SJSA1 (cell line): ENCODE results near the gene TMEM132C. TPM values are rescaled to one million over a fixed set of nuclear protein-coding genes. Genes with fewer than 3 reads are reported as not detected.
"Not testable (repeated sequence)": the region's sequence is repeated elsewhere in the genome, so short reads cannot be mapped to it uniquely, and the experiment has no call there.

Source experiments
- DNase-seq, 2 experiments: peaks; one replicate each; pipeline ENCODE4 v3.0.0-alpha.2; 2015 to 2020; ENCODE audit warnings: low spot score in 2 of 2, low read depth in 1 of 2
- H3K27ac ChIP-seq: fragments of 250-450 bp; sonication (Bioruptor Pico); 2 replicates; pipeline ENCODE4 v1.5.1; 2020; ENCODE audit warnings: mild to moderate bottlenecking, moderate library complexity
- H3K27me3 ChIP-seq: fragments of 250-450 bp; sonication (Bioruptor Pico); replicated peaks from 2 replicates; pipeline ENCODE4 v1.5.1; 2020; ENCODE audit warnings: mild to moderate bottlenecking, moderate library complexity
- H3K36me3 ChIP-seq: fragments of 250-450 bp; sonication (Bioruptor Pico); 2 replicates; pipeline ENCODE4 v1.5.1; 2020; ENCODE audit warnings: mild to moderate bottlenecking
- H3K4me1 ChIP-seq: fragments of 250-450 bp; sonication (Bioruptor Pico); replicated peaks from 2 replicates; pipeline ENCODE4 v1.6.1; 2021; ENCODE audit warnings: mild to moderate bottlenecking
- H3K4me3 ChIP-seq: fragments of 250-450 bp; sonication (Bioruptor Pico); 2 replicates; pipeline ENCODE4 v1.5.1; 2020; ENCODE audit warnings: mild to moderate bottlenecking
- H3K9me3 ChIP-seq: fragments of 250-450 bp; sonication (Bioruptor Pico); replicated peaks from 2 replicates; pipeline ENCODE4 v1.5.1; 2020; ENCODE audit warnings: mild to moderate bottlenecking
- total RNA-seq: library from RNA; depleted of rRNA; stranded (reverse); fragments of >200 nt; shearing (Covaris generic); gene quantifications from 2 replicates; pipeline ENCODE4 v1.2.3, GENCODE V29; 2014

The TMEM132C gene
- total RNA-seq, 1 experiment from 2014 or later = not detected

GRCh38 chr12:128595609-128596008, 328.6 kb downstream of the TMEM132C start:
- no peaks in the 10 kb centered on the region; the same call in 1 of the 2 replicates for H3K9me3 ChIP-seq
- DNase-seq = no peak
- no peaks in the 10 kb centered on the region for H3K36me3 ChIP-seq
- H3K27me3 ChIP-seq = no peaks in the 10 kb centered on the region
- H3K27ac ChIP-seq = no peak overlapping the region
- H3K4me3 ChIP-seq = no peak overlapping the region
- no peaks in the 10 kb centered on the region for H3K4me1 ChIP-seq

- Histone ChIP-seq H3K36me3 (no peaks in the 10 kb centered on the region), H3K9me3 (peaks cover 5% of the 10 kb centered on the region; the same call in 1 of the 2 replicates), H3K27me3 (no peaks in the 10 kb centered on the region), H3K27ac (no peak overlapping the region), H3K4me1 (no peaks in the 10 kb centered on the region), H3K4me3 (no peak overlapping the region)
- no peak for DNase-seq
Observed at GRCh38 chr12:128600886-128601285, 333.9 kb downstream of the TMEM132C start.

GRCh38 chr12:128603573-128604115, 336.7 kb downstream of the TMEM132C start:
- no peak for DNase-seq
- no peaks in the 10 kb centered on the region for H3K27me3 ChIP-seq
- H3K36me3 ChIP-seq = no peaks in the 10 kb centered on the region
- no peak overlapping the region for H3K4me3 ChIP-seq
- H3K9me3 ChIP-seq = peaks cover 5% of the 10 kb centered on the region; the same call in 1 of the 2 replicates
- no peak overlapping the region for H3K27ac ChIP-seq
- no peaks in the 10 kb centered on the region for H3K4me1 ChIP-seq

DNA sequence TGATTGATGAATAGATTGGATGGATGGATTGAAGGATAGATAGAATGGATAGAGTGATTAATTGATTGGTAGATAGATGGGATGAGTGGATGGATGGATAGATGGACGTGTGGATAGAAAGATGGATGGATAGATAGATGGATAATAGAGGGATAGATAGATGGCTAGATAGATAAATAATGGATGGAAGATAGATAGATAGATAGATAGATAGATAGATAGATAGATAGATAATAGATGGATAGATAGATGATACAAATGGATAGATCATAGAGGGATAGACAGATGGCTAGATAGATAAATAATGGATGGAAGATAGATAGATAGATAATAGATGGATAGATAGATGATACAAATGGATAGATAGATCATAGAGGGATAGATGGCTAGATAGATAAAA, 337.2 kb downstream of the TMEM132C start:
- not testable (repeated sequence) for H3K27me3 ChIP-seq, H3K36me3 ChIP-seq, DNase-seq, H3K4me1 ChIP-seq, H3K9me3 ChIP-seq, H3K27ac ChIP-seq, H3K4me3 ChIP-seq

- DNase-seq = no peak
- H3K9me3 ChIP-seq = 0 out of 2 replicates have a peak, but pooled peaks cover 5% of the 10 kb centered on the region
- no peaks in the 10 kb centered on the region for H3K36me3 ChIP-seq
- no peaks in the 10 kb centered on the region for H3K27me3 ChIP-seq
- no peak overlapping the region for H3K4me3 ChIP-seq
- H3K27ac ChIP-seq = no peak overlapping the region
- H3K4me1 ChIP-seq = no peaks in the 10 kb centered on the region
Observed at GRCh38 chr12:128606051-128606450, 339.1 kb downstream of the TMEM132C start.

DNA sequence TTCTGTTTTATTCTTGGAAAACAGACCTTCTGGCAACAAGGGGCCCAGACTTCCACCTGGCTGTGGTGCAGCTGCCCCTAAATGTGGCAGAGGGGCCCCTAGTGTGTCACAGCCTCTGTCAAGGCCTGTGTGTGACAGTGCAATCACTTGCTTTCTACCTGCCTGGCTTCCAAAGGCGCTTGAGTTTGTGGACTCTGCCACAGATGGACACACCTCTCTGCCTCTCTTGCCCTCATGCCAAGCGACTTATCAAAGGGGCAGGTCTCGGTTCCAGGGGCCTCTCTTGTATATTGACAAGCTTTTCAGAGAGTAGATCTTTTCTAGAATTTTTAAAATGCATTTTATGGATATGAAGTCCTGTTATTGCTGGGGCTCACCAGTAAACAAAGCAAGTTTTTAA, 339.6 kb downstream of the TMEM132C start:
- Histone ChIP-seq H3K9me3 (0 out of 2 replicates have a peak, but pooled peaks cover 5% of the 10 kb centered on the region), H3K4me1 (no peaks in the 10 kb centered on the region), H3K27ac (no peak overlapping the region), H3K27me3 (no peaks in the 10 kb centered on the region), H3K36me3 (no peaks in the 10 kb centered on the region), H3K4me3 (no peak overlapping the region)
- no peak for DNase-seq

DNA sequence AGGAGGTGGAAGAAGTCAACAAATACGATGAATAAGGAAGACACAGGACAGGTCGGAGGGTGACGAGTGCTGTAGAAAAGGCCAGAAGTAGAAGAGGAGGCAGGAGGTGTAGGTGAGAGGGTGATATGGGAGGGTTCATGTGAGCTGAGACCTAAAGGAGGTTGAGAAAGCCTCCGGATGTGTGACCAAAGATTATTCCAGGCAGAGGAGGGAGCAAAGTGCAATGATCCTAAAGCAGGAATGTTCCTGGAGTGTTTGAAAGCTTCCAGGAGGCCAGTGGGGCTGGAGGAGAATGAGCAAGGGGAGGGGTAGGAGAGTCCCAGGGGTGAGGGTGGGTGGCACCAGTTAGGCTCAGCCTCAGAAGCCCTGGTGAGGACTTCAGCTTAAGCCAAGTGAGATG, 340.0 kb downstream of the TMEM132C start:
- 0 out of 2 replicates have a peak, but pooled peaks cover 5% of the 10 kb centered on the region for H3K9me3 ChIP-seq
- H3K27ac ChIP-seq = no peak overlapping the region
- no peaks in the 10 kb centered on the region for H3K27me3 ChIP-seq
- H3K4me3 ChIP-seq = no peak overlapping the region
- no peak for DNase-seq
- H3K4me1 ChIP-seq = no peaks in the 10 kb centered on the region
- no peaks in the 10 kb centered on the region for H3K36me3 ChIP-seq

DNA sequence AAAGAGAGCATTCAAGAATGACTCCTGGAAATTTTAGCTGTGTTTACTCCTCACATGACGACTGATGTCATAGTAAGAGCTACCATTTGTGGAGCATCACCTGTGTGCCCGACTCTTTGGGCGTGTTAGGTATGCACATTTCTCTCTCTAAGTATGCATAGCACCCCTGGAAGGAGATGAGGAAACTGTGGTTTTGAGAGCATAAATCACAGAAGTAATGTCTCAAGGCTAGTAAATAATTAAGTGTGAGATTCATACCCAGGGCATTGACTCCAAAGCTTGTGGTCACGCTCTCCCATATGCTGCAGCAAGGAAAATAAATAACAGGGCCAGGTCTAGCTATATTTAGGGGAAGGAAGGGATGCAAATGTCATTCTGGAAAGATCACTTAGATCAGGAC, 340.7 kb downstream of the TMEM132C start:
- Histone ChIP-seq H3K9me3 (0 out of 2 replicates have a peak, but pooled peaks cover 5% of the 10 kb centered on the region), H3K27me3 (no peaks in the 10 kb centered on the region), H3K27ac (no peak overlapping the region), H3K4me1 (no peaks in the 10 kb centered on the region), H3K36me3 (no peaks in the 10 kb centered on the region), H3K4me3 (no peak overlapping the region)
- no peak for DNase-seq

DNA sequence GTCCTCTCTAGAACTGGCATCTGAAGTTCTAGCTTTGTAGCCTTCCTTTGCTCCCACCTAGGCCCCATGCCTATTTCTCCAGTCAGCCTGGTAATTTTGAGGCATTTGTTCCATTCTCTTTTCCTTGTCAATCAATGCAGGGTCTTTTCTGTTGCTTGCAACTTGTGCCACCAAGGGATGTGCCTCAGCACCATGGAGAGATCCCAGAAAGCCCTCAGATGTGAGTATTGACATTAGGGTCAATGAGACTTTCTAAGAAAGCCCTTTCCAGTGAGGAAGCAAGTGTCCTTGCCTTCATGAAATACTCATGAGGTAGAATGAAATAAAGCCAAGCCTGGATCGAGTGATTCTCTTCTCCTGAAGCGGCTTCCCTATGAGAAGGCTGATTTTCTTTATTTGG, 342.9 kb downstream of the TMEM132C start:
- H3K9me3 ChIP-seq = 0 out of 2 replicates have a peak, but pooled peaks cover 2% of the 10 kb centered on the region
- no peaks in the 10 kb centered on the region for H3K27me3 ChIP-seq
- no peak overlapping the region for H3K4me3 ChIP-seq
- no peak overlapping the region for H3K27ac ChIP-seq
- H3K36me3 ChIP-seq = no peaks in the 10 kb centered on the region
- no peak for DNase-seq
- no peaks in the 10 kb centered on the region for H3K4me1 ChIP-seq

GRCh38 chr12:128611736-128612135, 344.8 kb downstream of the TMEM132C start:
- no peak overlapping the region for H3K4me3 ChIP-seq

GRCh38 chr12:128612150-128612850, 345.3 kb downstream of the TMEM132C start:
- H3K36me3 ChIP-seq = no peaks in the 10 kb centered on the region
- no peak overlapping the region for H3K27ac ChIP-seq
- H3K4me3 ChIP-seq = no peak overlapping the region
- H3K4me1 ChIP-seq = no peaks in the 10 kb centered on the region
- peaks cover 2% of the 10 kb centered on the region; the same call in 1 of the 2 replicates for H3K9me3 ChIP-seq
- H3K27me3 ChIP-seq = no peaks in the 10 kb centered on the region
- DNase-seq = no peak

More at GRCh38 chr12:128611736-128612135, 344.8 kb downstream of the TMEM132C start:
- DNase-seq = no peak
- peaks cover 2% of the 10 kb centered on the region; the same call in 1 of the 2 replicates for H3K9me3 ChIP-seq
- no peak overlapping the region for H3K27ac ChIP-seq
- no peaks in the 10 kb centered on the region for H3K36me3 ChIP-seq
- no peaks in the 10 kb centered on the region for H3K4me1 ChIP-seq
- no peaks in the 10 kb centered on the region for H3K27me3 ChIP-seq

DNA sequence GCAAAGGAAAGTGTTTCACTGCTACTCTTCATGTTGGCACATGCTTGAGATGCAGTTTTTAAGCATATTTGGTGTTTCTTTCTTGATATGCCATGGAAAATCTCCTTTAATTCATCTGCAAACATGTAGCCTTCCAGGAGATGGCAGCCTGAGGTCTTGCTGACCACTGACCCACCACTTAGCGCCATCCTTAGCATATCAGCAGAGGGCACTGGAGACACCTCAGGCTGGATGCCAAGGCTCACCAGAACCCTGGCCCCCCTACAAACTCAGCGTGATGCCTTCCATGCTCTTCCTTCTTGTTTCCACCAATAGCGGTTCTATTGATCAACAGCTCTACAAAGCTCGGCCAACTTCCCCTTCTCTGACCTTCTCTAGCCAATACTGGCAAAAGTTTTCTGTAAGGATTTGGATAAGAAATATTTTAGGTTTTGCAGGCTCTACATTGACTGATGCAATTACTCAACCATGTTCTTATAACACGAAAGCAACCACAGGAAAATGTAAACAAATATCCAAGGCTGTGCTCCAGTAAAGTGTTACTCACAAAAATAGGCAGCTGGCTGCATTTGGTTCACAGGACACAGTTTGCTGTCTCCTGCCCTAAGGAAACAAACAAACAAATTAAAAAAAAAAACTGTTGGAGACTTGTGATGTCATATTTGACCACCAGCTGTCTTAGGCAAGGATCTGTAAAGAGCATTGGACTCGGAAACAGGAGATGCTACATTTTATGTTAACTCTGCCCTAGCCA, 347.0 kb downstream of the TMEM132C start:
- Histone ChIP-seq H3K9me3 (peaks cover 2% of the 10 kb centered on the region; the same call in 1 of the 2 replicates), H3K27ac (no peak overlapping the region), H3K4me1 (no peaks in the 10 kb centered on the region), H3K4me3 (no peak overlapping the region), H3K36me3 (no peaks in the 10 kb centered on the region), H3K27me3 (no peaks in the 10 kb centered on the region)
- DNase-seq = no peak

DNA sequence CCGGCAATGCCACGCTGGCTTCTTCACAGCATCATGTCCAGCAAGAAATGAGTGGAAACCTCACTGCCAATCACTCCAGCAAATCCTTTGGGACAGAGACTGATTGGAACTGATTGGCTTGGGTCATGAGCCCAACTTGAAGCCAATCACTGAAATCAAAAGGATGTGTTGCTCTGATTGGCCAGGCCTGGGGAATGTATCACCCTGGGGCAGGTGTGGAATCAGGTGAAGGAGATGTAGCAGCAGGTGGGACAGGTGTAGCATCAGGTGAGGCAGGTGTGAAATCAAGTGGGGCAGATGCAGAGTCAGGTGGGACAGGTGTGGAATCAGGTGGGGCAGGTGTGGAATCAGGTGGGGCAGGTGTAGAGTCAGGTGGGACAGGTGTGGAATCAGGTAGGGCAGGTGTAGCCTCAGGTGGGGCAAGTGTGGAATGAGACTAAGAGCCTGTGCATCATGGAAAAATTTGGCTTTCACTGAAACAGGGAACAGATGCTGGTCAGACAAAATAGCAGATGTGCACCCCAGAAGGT, 350.4 kb downstream of the TMEM132C start:
- Histone ChIP-seq H3K27ac (no peak overlapping the region), H3K27me3 (no peaks in the 10 kb centered on the region), H3K4me3 (no peak overlapping the region), H3K4me1 (no peaks in the 10 kb centered on the region), H3K9me3 (peaks cover 2% of the 10 kb centered on the region; the same call in 1 of the 2 replicates), H3K36me3 (no peaks in the 10 kb centered on the region)
- DNase-seq = no peak

DNA sequence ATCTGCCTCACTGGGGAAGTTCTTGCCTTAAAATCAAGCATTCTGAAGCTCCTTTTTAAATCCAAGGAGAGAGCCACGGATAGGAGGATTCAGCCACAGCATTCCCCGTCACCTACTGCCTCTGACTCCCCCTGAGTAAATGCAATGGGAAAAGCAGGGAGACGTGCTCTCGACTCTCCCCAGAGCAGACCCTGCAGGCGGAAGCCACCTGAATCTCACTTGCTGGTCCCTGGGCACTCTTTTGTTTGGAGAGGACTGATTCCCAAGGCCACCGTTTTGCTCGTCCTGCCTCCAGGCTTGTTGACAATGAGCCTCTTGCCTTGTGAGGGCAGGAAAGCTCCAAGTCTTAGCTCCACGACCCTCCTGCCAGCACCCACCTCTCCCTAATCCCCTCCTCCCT, 352.3 kb downstream of the TMEM132C start:
- Histone ChIP-seq H3K27me3 (no peaks in the 10 kb centered on the region), H3K27ac (no peak overlapping the region), H3K4me3 (no peak overlapping the region), H3K9me3 (no peaks in the 10 kb centered on the region; the same call in 1 of the 2 replicates), H3K4me1 (no peaks in the 10 kb centered on the region), H3K36me3 (no peaks in the 10 kb centered on the region)
- DNase-seq = no peak
